GM10847 (cell line): ENCODE data around the gene TTLL6.

Experiments
- POLR2A ChIP-seq: IDR thresholded peaks from 2 replicates; pipeline ENCODE4 v1.6.1; 2011; ENCODE audit not compliant: insufficient read length; ENCODE audit errors: extremely low read depth

The TTLL6 gene

GRCh38 chr17:48825446-48826381 is 8.7 kb upstream of the TTLL6 start:
- no peak for TF ChIP-seq POLR2A

- TF ChIP-seq POLR2A = no peak
These were observed 2.4 kb upstream of the TTLL6 start for GRCh38 chr17:48819466-48819865.

GRCh38 chr17:48818361-48818841 is 1.4 kb upstream of the TTLL6 start:
- TF ChIP-seq POLR2A = no peak

GRCh38 chr17:48816438-48816773 is 623 bp downstream of the TTLL6 start:
- no peak for TF ChIP-seq POLR2A

GRCh38 chr17:48815311-48815710 is 1.7 kb downstream of the TTLL6 start:
- TF ChIP-seq POLR2A = no peak

GRCh38 chr17:48814504-48814903 is 2.5 kb downstream of the TTLL6 start:
- no peak for TF ChIP-seq POLR2A

GRCh38 chr17:48812001-48812400 is 5.0 kb downstream of the TTLL6 start:
- no peak for TF ChIP-seq POLR2A

GRCh38 chr17:48809182-48809581 is 7.8 kb downstream of the TTLL6 start:
- TF ChIP-seq POLR2A = no peak

- TF ChIP-seq POLR2A = no peak
These were observed 12.1 kb downstream of the TTLL6 start for GRCh38 chr17:48804936-48805411.

GRCh38 chr17:48800626-48801217 is 16.3 kb downstream of the TTLL6 start:
- TF ChIP-seq POLR2A = no peak

- no peak for TF ChIP-seq POLR2A
These were observed 17.8 kb downstream of the TTLL6 start for GRCh38 chr17:48799069-48799723.

GRCh38 chr17:48795444-48796162 is 21.4 kb downstream of the TTLL6 start:
- no peak for TF ChIP-seq POLR2A

- TF ChIP-seq POLR2A = no peak
These were observed 24.8 kb downstream of the TTLL6 start for GRCh38 chr17:48792033-48792798.
